ENCODE data around the gene RBM19.

DNA sequence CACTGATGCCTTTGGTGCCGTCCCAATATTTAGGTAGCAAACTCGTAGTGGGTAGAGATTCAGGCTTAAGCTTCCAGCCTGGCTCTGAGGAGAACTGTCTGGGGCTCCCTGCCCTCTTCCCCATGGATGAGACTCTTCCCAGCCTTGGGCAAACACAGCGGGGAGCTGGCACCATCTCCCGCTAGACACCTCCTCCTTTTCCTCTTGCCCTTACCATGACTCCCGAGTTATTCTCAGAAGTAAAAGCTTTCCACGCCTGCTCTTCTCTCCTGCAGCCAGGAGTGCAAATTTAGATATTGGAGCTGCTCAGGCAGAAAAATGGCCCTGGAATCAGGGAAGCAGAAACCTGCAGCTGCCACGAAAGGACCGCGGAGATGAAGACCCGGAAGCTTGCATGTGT, 45.6 kb upstream of the RBM19 start:
- no peak for TF ChIP-seq POLR2AphosphoS5 (IDR thresholded peaks at IDR 0.05)
- TF ChIP-seq, protein P1, sequence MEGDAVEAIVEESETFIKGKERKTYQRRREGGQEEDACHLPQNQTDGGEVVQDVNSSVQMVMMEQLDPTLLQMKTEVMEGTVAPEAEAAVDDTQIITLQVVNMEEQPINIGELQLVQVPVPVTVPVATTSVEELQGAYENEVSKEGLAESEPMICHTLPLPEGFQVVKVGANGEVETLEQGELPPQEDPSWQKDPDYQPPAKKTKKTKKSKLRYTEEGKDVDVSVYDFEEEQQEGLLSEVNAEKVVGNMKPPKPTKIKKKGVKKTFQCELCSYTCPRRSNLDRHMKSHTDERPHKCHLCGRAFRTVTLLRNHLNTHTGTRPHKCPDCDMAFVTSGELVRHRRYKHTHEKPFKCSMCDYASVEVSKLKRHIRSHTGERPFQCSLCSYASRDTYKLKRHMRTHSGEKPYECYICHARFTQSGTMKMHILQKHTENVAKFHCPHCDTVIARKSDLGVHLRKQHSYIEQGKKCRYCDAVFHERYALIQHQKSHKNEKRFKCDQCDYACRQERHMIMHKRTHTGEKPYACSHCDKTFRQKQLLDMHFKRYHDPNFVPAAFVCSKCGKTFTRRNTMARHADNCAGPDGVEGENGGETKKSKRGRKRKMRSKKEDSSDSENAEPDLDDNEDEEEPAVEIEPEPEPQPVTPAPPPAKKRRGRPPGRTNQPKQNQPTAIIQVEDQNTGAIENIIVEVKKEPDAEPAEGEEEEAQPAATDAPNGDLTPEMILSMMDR (IDR thresholded peaks at IDR 0.05 in 8 of 11, conservative IDR thresholded peaks at IDR 0.05 in 3 of 11): no peak
